NOMO-1 (cell line): ENCODE measurements around the gene CASP6.

Experiments
- DNase-seq, 2 experiments: peaks; one replicate each; lab custom pipeline; 2025; ENCODE audit not compliant: unreplicated experiment in 2 of 2; lab: John Stamatoyannopoulos, UW

The CASP6 gene

GRCh38 chr4:109673303-109673702, 29.9 kb downstream of the CASP6 start:
- DNase-seq, result no peak

DNA sequence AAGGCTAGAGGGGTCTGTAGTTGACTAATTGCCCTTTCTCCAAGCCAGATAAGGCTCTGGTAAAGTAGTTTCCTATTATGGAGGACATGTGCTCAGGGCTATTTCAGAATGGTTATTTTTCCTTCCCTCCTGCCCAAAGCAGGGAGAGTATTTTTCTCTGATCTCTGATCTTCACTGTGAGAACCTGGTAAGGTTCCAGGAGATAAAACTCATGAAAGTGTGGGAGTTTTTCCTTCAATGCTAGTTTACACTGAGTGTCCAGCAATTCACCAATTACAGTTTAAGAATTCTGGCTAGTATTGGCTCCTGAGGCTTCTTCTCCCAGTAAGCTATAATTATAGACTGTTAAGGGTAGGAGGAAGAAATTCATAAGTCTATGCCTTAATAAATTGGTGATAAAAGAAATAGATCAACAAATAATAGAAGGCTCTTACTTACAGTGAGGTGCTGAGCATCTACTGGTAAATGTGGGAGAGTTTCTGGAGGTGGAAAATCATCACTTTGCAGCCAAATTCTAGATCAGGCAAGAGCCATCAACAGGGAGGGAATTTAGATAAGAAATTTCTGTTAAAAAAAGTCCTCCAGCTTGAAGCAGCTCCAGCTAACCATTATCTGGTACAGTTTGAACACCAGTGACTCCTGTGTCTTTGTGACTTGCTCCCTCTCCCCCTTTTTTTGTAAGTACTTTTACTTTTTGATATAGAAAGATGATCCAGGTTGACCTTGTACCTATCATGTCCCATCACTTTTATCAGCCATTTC, 30.9 kb downstream of the CASP6 start:
- no peak for DNase-seq

- no peak for DNase-seq
Measured at GRCh38 chr4:109671350-109671749, 31.9 kb downstream of the CASP6 start.

GRCh38 chr4:109665783-109666485, 37.3 kb downstream of the CASP6 start:
- DNase-seq, result no peak

DNA sequence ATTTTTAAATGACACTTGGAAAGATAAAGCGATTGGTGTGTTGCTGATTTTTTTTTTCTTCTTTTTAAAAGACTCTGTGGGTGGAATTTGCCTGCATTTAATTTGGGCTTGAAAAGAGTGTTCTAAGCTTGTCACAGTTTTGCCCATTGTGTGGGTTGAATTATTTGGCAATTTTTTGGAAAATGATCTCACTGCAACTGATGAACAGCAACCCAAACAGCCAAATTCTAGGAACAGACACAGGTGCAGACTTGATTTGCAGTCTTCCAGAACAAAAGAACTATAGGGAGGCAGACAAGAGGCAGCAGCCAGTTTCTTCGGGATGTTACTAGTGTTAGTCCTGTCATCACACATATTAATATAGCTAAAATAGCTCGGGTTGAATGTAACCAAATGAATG, 40.5 kb downstream of the CASP6 start:
- DNase-seq, result no peak

GRCh38 chr4:109662116-109662515, 41.1 kb downstream of the CASP6 start:
- DNase-seq, result no peak

- DNase-seq, result no peak
Measured at GRCh38 chr4:109658871-109659410, 44.3 kb downstream of the CASP6 start.

DNA sequence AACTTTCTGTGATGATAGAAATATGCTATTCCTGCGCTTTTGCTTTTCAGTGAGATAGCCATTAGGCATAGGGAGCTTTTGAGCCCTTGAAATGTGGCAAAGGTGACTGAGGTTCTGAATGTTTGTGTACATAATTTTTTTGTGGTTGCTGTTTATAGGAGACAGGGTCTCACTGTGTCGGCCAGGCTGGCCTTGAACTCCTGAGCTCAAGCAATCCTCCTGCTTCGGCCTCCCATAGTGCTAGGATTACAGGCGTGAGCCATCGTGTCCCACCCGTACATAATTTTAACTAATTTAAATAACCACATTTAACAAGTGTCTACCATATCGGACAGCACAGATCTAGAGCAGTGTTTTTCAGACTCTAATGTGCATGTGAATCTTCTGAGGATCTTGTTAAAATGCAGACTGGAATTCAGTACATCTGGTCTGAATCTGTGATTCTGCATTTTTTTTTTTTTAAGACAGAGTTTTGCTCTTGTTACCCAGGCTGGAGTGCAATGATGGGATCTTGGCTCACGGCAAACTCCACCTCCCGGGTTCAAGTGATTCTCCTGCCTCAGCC, 45.3 kb downstream of the CASP6 start:
- DNase-seq, result no peak

- no peak for DNase-seq
Measured at GRCh38 chr4:109655396-109655795, 47.8 kb downstream of the CASP6 start.

- no peak for DNase-seq
Measured at GRCh38 chr4:109649872-109650271, 53.4 kb downstream of the CASP6 start.

- no peak for DNase-seq
Measured at GRCh38 chr4:109648997-109649575, 54.2 kb downstream of the CASP6 start.

DNA sequence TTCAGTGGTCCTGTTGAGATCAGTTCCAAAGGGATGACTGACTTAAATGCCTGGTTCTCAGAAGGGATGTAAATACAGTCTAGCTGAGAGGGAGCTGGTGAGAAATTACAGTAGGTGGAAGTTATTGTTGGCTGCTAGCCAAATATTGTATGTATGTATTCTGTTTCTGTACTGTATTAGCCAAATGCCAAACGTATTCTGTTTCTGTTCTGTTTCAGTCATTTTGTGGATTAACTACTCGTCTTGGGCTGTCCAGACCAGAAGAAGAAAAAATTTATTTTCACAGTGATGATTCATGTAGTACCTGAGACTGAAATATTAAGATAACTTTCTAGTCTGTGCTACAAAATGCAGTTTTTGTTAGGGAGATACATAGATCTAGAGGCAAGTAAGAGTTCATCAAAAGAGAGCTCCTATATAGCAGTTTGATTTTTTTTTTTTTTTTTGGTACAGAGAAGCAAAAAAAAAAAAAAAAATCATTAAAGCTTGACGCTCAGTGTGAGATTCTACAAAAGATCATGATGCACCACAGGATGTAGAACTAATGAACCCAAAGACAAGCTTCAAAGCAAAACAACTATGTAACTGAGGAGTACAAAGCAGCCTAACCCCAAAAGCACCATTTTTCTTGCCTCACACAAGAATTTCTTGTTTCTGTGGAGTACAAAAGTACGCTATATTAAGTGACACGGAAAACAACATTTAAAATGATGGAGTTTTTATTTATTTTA, 54.8 kb downstream of the CASP6 start:
- DNase-seq, result no peak

- no peak for DNase-seq
Measured at GRCh38 chr4:109645874-109646710, 57.2 kb downstream of the CASP6 start.

DNA sequence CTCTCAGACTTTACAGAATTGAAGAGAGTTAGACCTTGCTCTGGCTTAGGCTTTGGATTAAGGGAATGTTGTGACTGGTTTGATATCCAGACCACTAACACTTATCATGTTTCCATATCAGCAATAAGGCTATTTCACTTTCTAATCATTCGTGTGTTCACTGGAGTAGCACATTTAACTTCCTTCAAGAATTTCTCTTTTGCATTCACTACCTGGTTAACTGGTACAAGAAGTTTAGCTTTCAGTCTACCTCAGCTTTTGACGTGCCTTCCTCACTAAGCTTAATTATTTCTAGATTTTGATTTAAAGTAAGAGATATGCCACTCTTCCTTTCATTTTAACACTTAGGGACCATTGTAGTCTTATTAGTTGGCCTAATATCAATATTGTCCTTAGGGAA, 62.6 kb downstream of the CASP6 start:
- no peak for DNase-seq
